ENCODE measurements around the gene ASMTL. TPM values are rescaled to one million over a fixed set of nuclear protein-coding genes. Genes with fewer than 3 reads are reported as not detected.

Gene ASMTL
- total and polyA plus RNA-seq, 2 experiments from 2014 or later: 15.7 to 36.2 TPM

GRCh38 chrX:1393871-1394615 is 58.7 kb downstream of the ASMTL start:
- H3K9ac ChIP-seq: peak overlapping the region; percentile 83
- peaks cover 24% of the 10 kb centered on the region for H3K4me1 ChIP-seq (ENCODE audit: insufficient read depth)
- peak overlapping the region; percentile 49 for H3K27ac ChIP-seq
- peaks cover 12% of the 10 kb centered on the region for H4K20me1 ChIP-seq (ENCODE audit: insufficient read depth)
- 34 to 42% methylated on average over 10 to 15 of the region's 16 CpGs for WGBS, 2 experiments (ENCODE audit: low coverage in 1 of 2, low lambda C conversion rate in 2 of 2, missing lambda C conversion rate in 2 of 2)
- no peaks in the 10 kb centered on the region; the same call in 1 of the 2 replicates for H3K36me3 ChIP-seq (ENCODE audit: low read depth)
- in situ Hi-C loops (cut with MboI): no loop called here
- no peaks in the 10 kb centered on the region for H3K9me2 ChIP-seq (ENCODE audit: insufficient read depth)
- H3K4me3 ChIP-seq: peak overlapping the region; percentile 93
- H3K27me3 ChIP-seq (replicated peaks; ENCODE audit: insufficient read depth): no peaks in the 10 kb centered on the region
- H3K9me3 ChIP-seq (ENCODE audit: low read depth): no peaks in the 10 kb centered on the region
- DNase-seq: no peak
- TF ChIP-seq EZH2 (IDR thresholded peaks at IDR 0.05; ENCODE audit: insufficient read depth, poor library complexity, severe bottlenecking): no peak
- no peak for TF ChIP-seq EZH2phosphoT487 (IDR thresholded peaks at IDR 0.05; ENCODE audit: insufficient read depth, low read depth)
- 0 out of 2 replicates have a peak overlapping the region, but pooled peaks have one; percentile 48 for H2AFZ ChIP-seq
- H3F3A ChIP-seq (ENCODE audit: insufficient read depth): peaks cover 10% of the 10 kb centered on the region; the same call in 1 of the 2 replicates
- peak overlapping the region; percentile 97 for H3K4me2 ChIP-seq (ENCODE audit: unreplicated experiment)
- peaks cover 52% of the 10 kb centered on the region for H3K79me2 ChIP-seq (ENCODE audit: insufficient read depth)

GRCh38 chrX:1392376-1393068 is 60.2 kb downstream of the ASMTL start:
- H3K9me3 ChIP-seq (ENCODE audit: low read depth): no peaks in the 10 kb centered on the region
- H3K4me2 ChIP-seq (ENCODE audit: unreplicated experiment): peak overlapping the region; percentile 97
- peak overlapping the region; percentile 83 for H3K9ac ChIP-seq
- DNase-seq: peak; percentile 87
- H3K36me3 ChIP-seq (ENCODE audit: low read depth): peaks cover 4% of the 10 kb centered on the region; the same call in 1 of the 2 replicates
- in situ Hi-C loops (cut with MboI): no loop called here
- H3K9me2 ChIP-seq (ENCODE audit: insufficient read depth): no peaks in the 10 kb centered on the region
- peaks cover 24% of the 10 kb centered on the region for H3K4me1 ChIP-seq (ENCODE audit: insufficient read depth)
- H3K79me2 ChIP-seq (ENCODE audit: insufficient read depth): peaks cover 67% of the 10 kb centered on the region
- H3K27ac ChIP-seq: peak overlapping the region; percentile 70
- peaks cover 15% of the 10 kb centered on the region for H4K20me1 ChIP-seq (ENCODE audit: insufficient read depth)
- H3K4me3 ChIP-seq: peak overlapping the region; percentile 93
- H3F3A ChIP-seq (ENCODE audit: insufficient read depth): peaks cover 10% of the 10 kb centered on the region; the same call in 1 of the 2 replicates
- 0 to 1% methylated on average over 40 to 51 of the region's 76 CpGs for WGBS, 2 experiments (ENCODE audit: low coverage in 1 of 2, low lambda C conversion rate in 2 of 2, missing lambda C conversion rate in 2 of 2)
- no peaks in the 10 kb centered on the region for H3K27me3 ChIP-seq (replicated peaks; ENCODE audit: insufficient read depth)
- no peak for TF ChIP-seq EZH2phosphoT487 (IDR thresholded peaks at IDR 0.05; ENCODE audit: insufficient read depth, low read depth)
- TF ChIP-seq EZH2 (IDR thresholded peaks at IDR 0.05; ENCODE audit: insufficient read depth, poor library complexity, severe bottlenecking): no peak
- H2AFZ ChIP-seq: peak overlapping the region; percentile 84

GRCh38 chrX:1391707-1392375 is 60.9 kb downstream of the ASMTL start, which contains the start of gene SLC25A6:
Gene SLC25A6 (minus strand): TSS chrX:1392113. CDS start chrX:1392009, 104 bp downstream.
- peaks cover 15% of the 10 kb centered on the region for H4K20me1 ChIP-seq (ENCODE audit: insufficient read depth)
- peak within 1 kb of the TSS; percentile 95 for H3K27ac ChIP-seq
- no peaks in the 10 kb centered on the region for H3K9me2 ChIP-seq (ENCODE audit: insufficient read depth)
- peak within 1 kb of the TSS; percentile 84 for H2AFZ ChIP-seq
- peak; percentile 99 for DNase-seq
- peaks cover 72% of the 10 kb centered on the region for H3K79me2 ChIP-seq (ENCODE audit: insufficient read depth)
- in situ Hi-C loops (cut with MboI): no loop called here
- H3K4me1 ChIP-seq (ENCODE audit: insufficient read depth): peaks cover 24% of the 10 kb centered on the region
- WGBS, 2 experiments (ENCODE audit: low coverage in 1 of 2, low lambda C conversion rate in 2 of 2, missing lambda C conversion rate in 2 of 2): 0 to 1% methylated on average over 28 to 75 of the region's 90 CpGs
- H3K36me3 ChIP-seq (ENCODE audit: low read depth): peaks cover 9% of the 10 kb centered on the region; the same call in 1 of the 2 replicates
- peaks cover 10% of the 10 kb centered on the region; the same call in 1 of the 2 replicates for H3F3A ChIP-seq (ENCODE audit: insufficient read depth)
- H3K9ac ChIP-seq: peak within 1 kb of the TSS; percentile 98
- H3K9me3 ChIP-seq (ENCODE audit: low read depth): no peaks in the 10 kb centered on the region
- H3K4me2 ChIP-seq (ENCODE audit: unreplicated experiment): peak within 1 kb of the TSS; percentile 97
- no peak for TF ChIP-seq EZH2 (IDR thresholded peaks at IDR 0.05; ENCODE audit: insufficient read depth, poor library complexity, severe bottlenecking)
- no peak for TF ChIP-seq EZH2phosphoT487 (IDR thresholded peaks at IDR 0.05; ENCODE audit: insufficient read depth, low read depth)
- no peaks in the 10 kb centered on the region for H3K27me3 ChIP-seq (replicated peaks; ENCODE audit: insufficient read depth)
- peak within 1 kb of the TSS; percentile 93 for H3K4me3 ChIP-seq

- Histone ChIP-seq H3K9me2 (ENCODE audit: insufficient read depth) (no peaks in the 10 kb centered on the region), H4K20me1 (ENCODE audit: insufficient read depth) (peaks cover 15% of the 10 kb centered on the region), H3K27me3 (replicated peaks; ENCODE audit: insufficient read depth) (no peaks in the 10 kb centered on the region), H3K9ac (peak overlapping the region; percentile 98), H3K79me2 (ENCODE audit: insufficient read depth) (peaks cover 70% of the 10 kb centered on the region), H3K36me3 (ENCODE audit: low read depth) (peaks cover 12% of the 10 kb centered on the region; the same call in 1 of the 2 replicates), H2AFZ (no peak overlapping the region), H3K4me2 (ENCODE audit: unreplicated experiment) (peak overlapping the region; percentile 83), H3K4me1 (ENCODE audit: insufficient read depth) (peaks cover 24% of the 10 kb centered on the region), H3F3A (ENCODE audit: insufficient read depth) (peaks cover 10% of the 10 kb centered on the region; the same call in 1 of the 2 replicates), H3K4me3 (peak overlapping the region; percentile 93), H3K9me3 (ENCODE audit: low read depth) (no peaks in the 10 kb centered on the region), H3K27ac (peak overlapping the region; percentile 95; the same call in 1 of the 2 replicates)
- in situ Hi-C loops (cut with MboI): no loop called here
- 0 to 1% methylated on average over 6 to 16 of the region's 19 CpGs for WGBS, 2 experiments (ENCODE audit: low coverage in 1 of 2, low lambda C conversion rate in 2 of 2, missing lambda C conversion rate in 2 of 2)
- no peak for DNase-seq
- TF ChIP-seq EZH2phosphoT487 (IDR thresholded peaks at IDR 0.05; ENCODE audit: insufficient read depth, low read depth) (no peak), EZH2 (IDR thresholded peaks at IDR 0.05; ENCODE audit: insufficient read depth, poor library complexity, severe bottlenecking) (no peak)
Observed at GRCh38 chrX:1391370-1391706, 61.4 kb downstream of the ASMTL start.
